ENCODE measurements around the gene PLPP4.

The PLPP4 gene

DNA sequence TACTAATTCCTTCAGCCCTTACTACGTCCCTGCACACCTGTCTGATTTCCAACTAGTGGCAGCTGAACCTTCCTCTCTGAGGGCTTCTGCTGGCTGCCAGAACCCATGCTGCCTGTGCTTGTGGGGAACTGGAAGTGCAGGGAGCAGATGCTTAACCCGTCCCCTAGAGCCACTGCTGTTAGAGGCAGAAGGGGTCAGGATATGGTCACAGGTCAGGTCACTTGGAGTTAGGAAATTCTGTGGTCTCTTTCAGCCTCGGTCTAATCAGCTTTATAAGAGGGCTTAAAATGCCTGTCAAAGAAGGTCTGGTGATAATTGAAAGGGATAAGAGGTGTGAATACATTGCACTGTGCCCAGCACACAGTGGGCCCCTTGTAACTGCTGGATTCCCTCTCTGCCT lies 82.0 kb downstream of the PLPP4 start:
- TF ChIP-seq, protein P1, sequence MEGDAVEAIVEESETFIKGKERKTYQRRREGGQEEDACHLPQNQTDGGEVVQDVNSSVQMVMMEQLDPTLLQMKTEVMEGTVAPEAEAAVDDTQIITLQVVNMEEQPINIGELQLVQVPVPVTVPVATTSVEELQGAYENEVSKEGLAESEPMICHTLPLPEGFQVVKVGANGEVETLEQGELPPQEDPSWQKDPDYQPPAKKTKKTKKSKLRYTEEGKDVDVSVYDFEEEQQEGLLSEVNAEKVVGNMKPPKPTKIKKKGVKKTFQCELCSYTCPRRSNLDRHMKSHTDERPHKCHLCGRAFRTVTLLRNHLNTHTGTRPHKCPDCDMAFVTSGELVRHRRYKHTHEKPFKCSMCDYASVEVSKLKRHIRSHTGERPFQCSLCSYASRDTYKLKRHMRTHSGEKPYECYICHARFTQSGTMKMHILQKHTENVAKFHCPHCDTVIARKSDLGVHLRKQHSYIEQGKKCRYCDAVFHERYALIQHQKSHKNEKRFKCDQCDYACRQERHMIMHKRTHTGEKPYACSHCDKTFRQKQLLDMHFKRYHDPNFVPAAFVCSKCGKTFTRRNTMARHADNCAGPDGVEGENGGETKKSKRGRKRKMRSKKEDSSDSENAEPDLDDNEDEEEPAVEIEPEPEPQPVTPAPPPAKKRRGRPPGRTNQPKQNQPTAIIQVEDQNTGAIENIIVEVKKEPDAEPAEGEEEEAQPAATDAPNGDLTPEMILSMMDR (IDR thresholded peaks at IDR 0.05; ENCODE audit: insufficient read depth, low read length): no peak
- TF ChIP-seq GABPA (IDR thresholded peaks at IDR 0.05; ENCODE audit: low read depth) (no peak), SPI1 (IDR thresholded peaks at IDR 0.05; ENCODE audit: borderline replicate concordance, low read depth) (no peak), POLR2AphosphoS5 (IDR thresholded peaks at IDR 0.05; ENCODE audit: low read depth) (no peak)
- TF ChIP-seq, protein P2, sequence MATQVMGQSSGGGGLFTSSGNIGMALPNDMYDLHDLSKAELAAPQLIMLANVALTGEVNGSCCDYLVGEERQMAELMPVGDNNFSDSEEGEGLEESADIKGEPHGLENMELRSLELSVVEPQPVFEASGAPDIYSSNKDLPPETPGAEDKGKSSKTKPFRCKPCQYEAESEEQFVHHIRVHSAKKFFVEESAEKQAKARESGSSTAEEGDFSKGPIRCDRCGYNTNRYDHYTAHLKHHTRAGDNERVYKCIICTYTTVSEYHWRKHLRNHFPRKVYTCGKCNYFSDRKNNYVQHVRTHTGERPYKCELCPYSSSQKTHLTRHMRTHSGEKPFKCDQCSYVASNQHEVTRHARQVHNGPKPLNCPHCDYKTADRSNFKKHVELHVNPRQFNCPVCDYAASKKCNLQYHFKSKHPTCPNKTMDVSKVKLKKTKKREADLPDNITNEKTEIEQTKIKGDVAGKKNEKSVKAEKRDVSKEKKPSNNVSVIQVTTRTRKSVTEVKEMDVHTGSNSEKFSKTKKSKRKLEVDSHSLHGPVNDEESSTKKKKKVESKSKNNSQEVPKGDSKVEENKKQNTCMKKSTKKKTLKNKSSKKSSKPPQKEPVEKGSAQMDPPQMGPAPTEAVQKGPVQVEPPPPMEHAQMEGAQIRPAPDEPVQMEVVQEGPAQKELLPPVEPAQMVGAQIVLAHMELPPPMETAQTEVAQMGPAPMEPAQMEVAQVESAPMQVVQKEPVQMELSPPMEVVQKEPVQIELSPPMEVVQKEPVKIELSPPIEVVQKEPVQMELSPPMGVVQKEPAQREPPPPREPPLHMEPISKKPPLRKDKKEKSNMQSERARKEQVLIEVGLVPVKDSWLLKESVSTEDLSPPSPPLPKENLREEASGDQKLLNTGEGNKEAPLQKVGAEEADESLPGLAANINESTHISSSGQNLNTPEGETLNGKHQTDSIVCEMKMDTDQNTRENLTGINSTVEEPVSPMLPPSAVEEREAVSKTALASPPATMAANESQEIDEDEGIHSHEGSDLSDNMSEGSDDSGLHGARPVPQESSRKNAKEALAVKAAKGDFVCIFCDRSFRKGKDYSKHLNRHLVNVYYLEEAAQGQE (IDR thresholded peaks at IDR 0.05; ENCODE audit: insufficient replicate concordance, low read depth): no peak
- H3K27ac ChIP-seq (replicated peaks): no peak overlapping the region
- H3K4me3 ChIP-seq (replicated peaks; ENCODE audit: insufficient read depth, low read length): no peak overlapping the region
- no peaks in the 10 kb centered on the region for H3K27me3 ChIP-seq (ENCODE audit: insufficient read depth, poor library complexity, severe bottlenecking)
- DNase-seq (ENCODE audit: low read depth in 1 of 2, low spot score in 1 of 2): no peak

DNA sequence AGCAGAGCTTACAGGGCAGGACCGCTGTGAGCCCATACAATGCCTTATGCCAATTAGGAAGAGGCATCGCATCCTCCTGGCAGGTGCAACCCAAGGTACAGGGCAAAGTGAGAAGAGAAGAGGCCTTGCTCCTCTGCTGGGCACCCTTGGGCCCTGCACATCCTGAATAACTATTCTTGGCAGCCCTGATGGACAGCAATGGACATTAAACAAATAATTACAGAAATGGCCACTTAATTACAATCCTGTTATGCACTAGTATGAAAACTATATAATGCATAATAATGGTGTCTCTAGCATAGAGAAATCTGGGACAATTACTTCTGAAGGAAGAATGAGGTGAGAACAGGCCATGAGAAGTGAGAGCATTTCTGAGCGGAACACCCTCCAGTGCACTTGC lies 83.5 kb downstream of the PLPP4 start:
- Histone ChIP-seq H3K27me3 (ENCODE audit: insufficient read depth, poor library complexity, severe bottlenecking) (no peaks in the 10 kb centered on the region), H3K4me3 (replicated peaks; ENCODE audit: insufficient read depth, low read length) (no peak overlapping the region), H3K27ac (replicated peaks) (no peak overlapping the region)
- TF ChIP-seq SPI1 (IDR thresholded peaks at IDR 0.05; ENCODE audit: borderline replicate concordance, low read depth) (no peak), GABPA (IDR thresholded peaks at IDR 0.05; ENCODE audit: low read depth) (no peak), POLR2AphosphoS5 (IDR thresholded peaks at IDR 0.05; ENCODE audit: low read depth) (no peak)
- TF ChIP-seq, protein P1 (IDR thresholded peaks at IDR 0.05; ENCODE audit: insufficient read depth, low read length): no peak
- TF ChIP-seq, protein P2 (IDR thresholded peaks at IDR 0.05; ENCODE audit: insufficient replicate concordance, low read depth): no peak
- no peak for DNase-seq (ENCODE audit: low read depth in 1 of 2, low spot score in 1 of 2)

DNA sequence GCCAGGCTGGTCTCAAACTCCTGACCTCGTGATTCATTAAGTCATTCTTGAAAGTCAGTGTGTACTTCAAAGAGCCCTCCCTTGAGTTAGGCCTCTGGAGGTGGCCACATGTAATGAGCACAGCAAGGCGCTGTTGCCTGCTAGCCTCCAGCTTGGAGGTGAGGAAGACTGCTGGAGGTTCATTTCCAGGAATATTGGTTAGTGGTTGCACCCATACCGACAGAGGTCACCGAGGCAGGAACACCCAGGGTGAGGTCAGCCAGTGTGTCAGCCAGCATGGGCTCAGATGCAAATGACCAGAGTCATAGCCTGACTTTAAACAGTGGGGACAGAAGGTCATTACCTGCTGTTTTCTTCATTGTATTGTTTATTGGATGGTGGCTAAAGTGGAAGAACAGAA lies 85.0 kb downstream of the PLPP4 start:
- DNase-seq (ENCODE audit: low read depth in 1 of 2, low spot score in 1 of 2): no peak

More for the DNA sequence above, 85.0 kb downstream of the PLPP4 start:
- no peaks in the 10 kb centered on the region for H3K27me3 ChIP-seq (ENCODE audit: insufficient read depth, poor library complexity, severe bottlenecking)
- H3K4me3 ChIP-seq (replicated peaks; ENCODE audit: insufficient read depth, low read length): no peak overlapping the region
- TF ChIP-seq, protein P1 (IDR thresholded peaks at IDR 0.05; ENCODE audit: insufficient read depth, low read length): no peak
- no peak for TF ChIP-seq POLR2AphosphoS5 (IDR thresholded peaks at IDR 0.05; ENCODE audit: low read depth)
- TF ChIP-seq SPI1 (IDR thresholded peaks at IDR 0.05; ENCODE audit: borderline replicate concordance, low read depth): no peak
- no peak for TF ChIP-seq GABPA (IDR thresholded peaks at IDR 0.05; ENCODE audit: low read depth)
- TF ChIP-seq, protein P2 (IDR thresholded peaks at IDR 0.05; ENCODE audit: insufficient replicate concordance, low read depth): no peak
- H3K27ac ChIP-seq (replicated peaks): no peak overlapping the region

All from HL-60 (cell line).